Fibroblast of lung (primary cell): ENCODE results near the gene SUSD6. TPM values are rescaled to one million over a fixed set of nuclear protein-coding genes. Genes with fewer than 3 reads are reported as not detected.
"Not testable (repeated sequence)": the region's sequence is repeated elsewhere in the genome, so short reads cannot be mapped to it uniquely, and the experiment has no call there.

Experiments used
- DNase-seq, 2 donors: peaks; one replicate each; pipeline versions ENCODE4 v3.0.0 to v3.0.0-alpha.2; 2010; ENCODE audit warnings: low read depth in 2 of 2
- H2AFZ ChIP-seq: 2 replicates; pipeline ENCODE4 v1.5.1; 2012; ENCODE audit warnings: low read length, control low read depth, inconsistent platforms
- H3K27ac ChIP-seq: 2 replicates; pipeline ENCODE4 v1.5.1; 2011; ENCODE audit warnings: low read length, control low read depth; ENCODE audit not compliant: insufficient read depth
- H3K27me3 ChIP-seq: 2 replicates; pipeline ENCODE4 v1.5.1; 2011; ENCODE audit warnings: mild to moderate bottlenecking, low read length; ENCODE audit not compliant: control insufficient read depth, insufficient read depth
- H3K36me3 ChIP-seq: 2 replicates; pipeline ENCODE4 v1.5.1; 2011; ENCODE audit warnings: low read length; ENCODE audit not compliant: control insufficient read depth, insufficient read depth
- H3K4me1 ChIP-seq: 2 replicates; pipeline ENCODE4 v1.5.1; 2011; ENCODE audit warnings: low read length; ENCODE audit not compliant: control insufficient read depth, insufficient read depth; ENCODE audit errors: extremely low read depth
- H3K4me2 ChIP-seq: 2 replicates; pipeline ENCODE4 v1.5.1; 2011; ENCODE audit warnings: low read length, control low read depth; ENCODE audit not compliant: insufficient read depth; ENCODE audit errors: extremely low read depth
- H3K4me3 ChIP-seq, 4 experiments: fragments of 200-600 bp in 1 of 4; sonication (generic) in 1 of 4; replicated peaks in 1 of 4; 2 replicates each; pipeline ENCODE4 v1.5.1; 2011 to 2016; ENCODE audit warnings: low read length in 4 of 4, low read depth in 3 of 4, mild to moderate bottlenecking in 3 of 4, control low read depth in 2 of 4, inconsistent platforms in 1 of 4, mixed read lengths in 1 of 4; ENCODE audit not compliant: insufficient read depth in 1 of 4; ENCODE audit errors: control extremely low read depth in 1 of 4
- H3K79me2 ChIP-seq: 2 replicates; pipeline ENCODE4 v1.5.1; 2012; ENCODE audit warnings: mild to moderate bottlenecking, low read length, inconsistent platforms; ENCODE audit not compliant: control insufficient read depth, insufficient read depth
- H3K9ac ChIP-seq: 2 replicates; pipeline ENCODE4 v1.5.1; 2011; ENCODE audit warnings: mild to moderate bottlenecking, low read length, control low read depth; ENCODE audit not compliant: insufficient read depth
- H3K9me3 ChIP-seq: 2 replicates; pipeline ENCODE4 v1.5.1; 2012; ENCODE audit warnings: low read depth, low read length; ENCODE audit not compliant: control insufficient read depth, insufficient read depth
- H4K20me1 ChIP-seq: 2 replicates; pipeline ENCODE4 v1.5.1; 2011; ENCODE audit warnings: low read length; ENCODE audit not compliant: control insufficient read depth, insufficient read depth; ENCODE audit errors: extremely low read depth
- CTCF ChIP-seq, 2 donors: IDR thresholded peaks in 1 of 2; conservative IDR thresholded peaks in 1 of 2; 1 replicate in 1 of 2; 2 replicates in 1 of 2; pipeline ENCODE4 v1.5.1; 2011 to 2012; ENCODE audit warnings: low read length in 2 of 2, control low read depth in 1 of 2, inconsistent platforms in 1 of 2, low read depth in 1 of 2, mild to moderate bottlenecking in 1 of 2
- EZH2 ChIP-seq: IDR thresholded peaks from 2 replicates; pipeline ENCODE4 v1.5.1; 2012; ENCODE audit warnings: low read length, control low read depth, mild to moderate bottlenecking; ENCODE audit errors: missing control alignments
- polyA plus RNA-seq, 2 donors: library from polyadenylated mRNA; depleted of rRNA in 1 of 2; stranded (reverse) in 1 of 2; unstranded in 1 of 2; fragments of >200 nt; gene quantifications; 2 replicates each; pipeline ENCODE4 v1.2.1, GENCODE V29; 2011 to 2012; ENCODE audit warnings: missing spikeins in 1 of 2
- total RNA-seq: library from RNA; depleted of rRNA; stranded (reverse); fragments of >200 nt; gene quantifications from 2 replicates; pipeline ENCODE4 v1.2.1, GENCODE V29; 2014

The SUSD6 gene
- total and polyA plus RNA-seq, 2 donors (not counting 1 experiment from before 2014, with no cell fraction given): 9.1 to 11.4 TPM

- TF ChIP-seq EZH2: no peak
- TF ChIP-seq CTCF (conservative IDR thresholded peaks at IDR 0.05 in 1 of 2, IDR thresholded peaks at IDR 0.05 in 1 of 2; ENCODE audit: low read depth in 1 of 2, low read length in 2 of 2): no peak
- H3K9me3 ChIP-seq: no peaks in the 10 kb centered on the region
- DNase-seq: no peak
- H2AFZ ChIP-seq: no peak overlapping the region
- H3K4me2 ChIP-seq: no peak overlapping the region
- no peaks in the 10 kb centered on the region for H3K79me2 ChIP-seq
- no peaks in the 10 kb centered on the region for H3K4me1 ChIP-seq
- no peaks in the 10 kb centered on the region for H3K36me3 ChIP-seq
- H3K9ac ChIP-seq: no peak overlapping the region
- H3K27ac ChIP-seq: no peak overlapping the region
- no peaks in the 10 kb centered on the region for H4K20me1 ChIP-seq
- H3K4me3 ChIP-seq: no peak overlapping the region
- H3K27me3 ChIP-seq: no peaks in the 10 kb centered on the region
These were observed 116.5 kb downstream of the SUSD6 start for GRCh38 chr14:69727860-69728259.

GRCh38 chr14:69731919-69732598 lies 120.7 kb downstream of the SUSD6 start:
- not testable (repeated sequence) for H3K27me3 ChIP-seq, H3K9me3 ChIP-seq, H3K4me3 ChIP-seq, H3K27ac ChIP-seq, H2AFZ ChIP-seq, H3K36me3 ChIP-seq, DNase-seq, H3K4me1 ChIP-seq, H3K9ac ChIP-seq, H4K20me1 ChIP-seq, H3K4me2 ChIP-seq, H3K79me2 ChIP-seq

GRCh38 chr14:69736405-69736804 lies 125.0 kb downstream of the SUSD6 start:
- not testable (repeated sequence) for DNase-seq, H4K20me1 ChIP-seq, H3K36me3 ChIP-seq, H3K27ac ChIP-seq, H3K4me1 ChIP-seq, H3K4me3 ChIP-seq, H3K79me2 ChIP-seq, H3K9me3 ChIP-seq, H3K4me2 ChIP-seq, H3K9ac ChIP-seq, H2AFZ ChIP-seq, H3K27me3 ChIP-seq

- DNase-seq: no peak
- no peaks in the 10 kb centered on the region for H3K4me1 ChIP-seq
- H3K4me2 ChIP-seq: no peak overlapping the region
- H3K27ac ChIP-seq: no peak overlapping the region
- no peaks in the 10 kb centered on the region for H3K9me3 ChIP-seq
- H3K4me3 ChIP-seq: no peak overlapping the region
- H3K27me3 ChIP-seq: peaks cover 5% of the 10 kb centered on the region
- H3K79me2 ChIP-seq: no peaks in the 10 kb centered on the region
- no peak for TF ChIP-seq CTCF (conservative IDR thresholded peaks at IDR 0.05 in 1 of 2, IDR thresholded peaks at IDR 0.05 in 1 of 2; ENCODE audit: low read depth in 1 of 2, low read length in 2 of 2)
- no peak for TF ChIP-seq EZH2
- no peaks in the 10 kb centered on the region for H3K36me3 ChIP-seq
- no peaks in the 10 kb centered on the region for H4K20me1 ChIP-seq
- no peak overlapping the region for H2AFZ ChIP-seq
- no peak overlapping the region for H3K9ac ChIP-seq
These were observed 129.7 kb downstream of the SUSD6 start for GRCh38 chr14:69741055-69741454.
